K562 (cell line): ENCODE data around the gene CEP290. TPM values are rescaled to one million over a fixed set of nuclear protein-coding genes. Genes with fewer than 3 reads are reported as not detected.

Experiments
- ADNP ChIP-seq: fragments of 200-800 bp; sonication (Bioruptor generic); IDR thresholded peaks from 2 replicates; pipeline ENCODE4 v1.6.1; 2016; ENCODE audit warnings: missing genetic modification characterization, missing compliant biosample characterization
- ATF7 ChIP-seq: fragments of 450-650 bp; IDR thresholded peaks from 2 replicates; pipeline ENCODE4 v1.7.1; 2014; ENCODE audit warnings: mild to moderate bottlenecking, moderate library complexity
- C11orf30 ChIP-seq: fragments of 450-650 bp; IDR thresholded peaks from 2 replicates; pipeline ENCODE4 v1.6.1; 2016; ENCODE audit warnings: low read depth, mild to moderate bottlenecking
- ESRRA ChIP-seq: fragments of 450-650 bp; IDR thresholded peaks from 2 replicates; pipeline ENCODE4 v1.6.1; 2014; ENCODE audit warnings: low read depth, mild to moderate bottlenecking, moderate library complexity, borderline replicate concordance
- FOXA1 ChIP-seq: fragments of 450-650 bp; IDR thresholded peaks from 2 replicates; pipeline ENCODE4 v1.6.1; 2016; ENCODE audit warnings: mild to moderate bottlenecking, borderline replicate concordance
- MAZ ChIP-seq, 2 experiments: fragments of 450-650 bp in 1 of 2; sonication (generic) in 1 of 2; formaldehyde crosslinking; IDR thresholded peaks in 1 of 2; conservative IDR thresholded peaks in 1 of 2; 2 replicates each; pipeline versions ENCODE4 v1.4.0 to v1.5.0; 2020; ENCODE audit warnings: mild to moderate bottlenecking in 1 of 2, missing genetic modification reagents in 1 of 2
- MTA2 ChIP-seq: fragments of 450-650 bp; IDR thresholded peaks from 2 replicates; pipeline ENCODE4 v1.6.1; 2016; ENCODE audit warnings: low read depth
- NCOA1 ChIP-seq: fragments of 450-650 bp; IDR thresholded peaks from 2 replicates; pipeline ENCODE4 v1.6.1; 2016; ENCODE audit warnings: low read depth
- NFE2 ChIP-seq: IDR thresholded peaks from 2 replicates; pipeline ENCODE4 v1.6.1; 2014; ENCODE audit warnings: antibody characterized with exemption, low read depth
- NR2C2 ChIP-seq, 2 experiments: fragments of 200-800 bp in 1 of 2; sonication (Bioruptor generic) in 1 of 2; sonication (generic) in 1 of 2; formaldehyde crosslinking in 1 of 2; IDR thresholded peaks; 2 replicates each; pipeline versions ENCODE4 v1.6.1 to v1.8.0; 2016 to 2022; ENCODE audit warnings: mild to moderate bottlenecking in 1 of 2, missing compliant biosample characterization in 1 of 2, missing genetic modification characterization in 1 of 2, missing genetic modification reagents in 1 of 2
- PHF20 ChIP-seq: fragments of 450-650 bp; IDR thresholded peaks from 2 replicates; pipeline ENCODE4 v1.6.1; 2018; ENCODE audit not compliant: partially characterized antibody
- RAD51 ChIP-seq: fragments of 450-650 bp; IDR thresholded peaks from 2 replicates; pipeline ENCODE4 v1.7.1; 2016; ENCODE audit warnings: low read depth, mild to moderate bottlenecking, borderline replicate concordance
- SLC30A9 ChIP-seq: fragments of 250-450 bp; sonication (Bioruptor Pico); IDR thresholded peaks from 2 replicates; pipeline ENCODE4 v1.8.0; 2022; ENCODE audit warnings: mild to moderate bottlenecking, moderate library complexity
- SMAD2 ChIP-seq: fragments of 150-350 bp; IDR thresholded peaks from 2 replicates; pipeline ENCODE4 v1.6.1; 2014; ENCODE audit warnings: low read depth, mild to moderate bottlenecking, low read length
- TAF7 ChIP-seq: fragments of 450-650 bp; IDR thresholded peaks from 2 replicates; pipeline ENCODE4 v1.6.1; 2016; ENCODE audit warnings: missing genetic modification characterization, missing compliant biosample characterization
- TOE1 ChIP-seq, 2 experiments: fragments of 450-650 bp in 1 of 2; sonication (generic) in 1 of 2; formaldehyde crosslinking in 1 of 2; IDR thresholded peaks; 2 replicates each; pipeline versions ENCODE4 v1.7.1 to v1.8.0; 2016 to 2022; ENCODE audit warnings: borderline replicate concordance in 2 of 2, mild to moderate bottlenecking in 2 of 2, antibody characterized with exemption in 1 of 2, inconsistent platforms in 1 of 2, low read depth in 1 of 2, missing genetic modification reagents in 1 of 2, moderate library complexity in 1 of 2
- ZC3H4 ChIP-seq: sonication (generic); formaldehyde crosslinking; IDR thresholded peaks from 2 replicates; pipeline ENCODE4 v1.9.0; 2021; ENCODE audit warnings: missing genetic modification reagents, borderline replicate concordance
- ZNF146 ChIP-seq: IDR thresholded peaks from one replicate; pipeline ENCODE4 v1.6.1; 2018; ENCODE audit warnings: missing compliant biosample characterization; ENCODE audit not compliant: unreplicated experiment
- ZNF253 ChIP-seq: fragments of 250-450 bp; sonication (Bioruptor Pico); conservative IDR thresholded peaks from 2 replicates; pipeline ENCODE4 v1.6.1; 2021; ENCODE audit warnings: mild to moderate bottlenecking
- ZNF274 ChIP-seq: IDR thresholded peaks from 2 replicates; pipeline ENCODE4 v1.6.1; 2011; ENCODE audit warnings: low read depth, mild to moderate bottlenecking, low read length, moderate library complexity, borderline replicate concordance
- ZNF699 ChIP-seq: fragments of 250-450 bp; sonication (Bioruptor Pico); IDR thresholded peaks from 2 replicates; pipeline ENCODE4 v1.8.0; 2021; ENCODE audit warnings: mild to moderate bottlenecking, moderate library complexity; ENCODE audit not compliant: insufficient replicate concordance
- polyA plus RNA-seq, 8 experiments: library from polyadenylated mRNA; depleted of rRNA in 4 of 8; stranded (reverse) in 5 of 8; unstranded in 3 of 8; fragments of >200 nt; fragmentation: Nextera tagmentation in 2 of 8; fragmentation: Illumina TruSeq in 1 of 8; extraction: Ambion mirVana in 2 of 8; extraction: Trizol in 1 of 8; gene quantifications; 2 replicates each; pipeline versions ENCODE4 v1.2.1 to v1.2.3, GENCODE V29; 2011 to 2014; ENCODE audit warnings: inconsistent platforms in 1 of 8, missing spikeins in 1 of 8
- total RNA-seq, 7 experiments: library from RNA; depleted of rRNA in 6 of 7; stranded (reverse); fragments of >200 nt in 6 of 7; fragmentation: Illumina TruSeq in 2 of 7; extraction: Trizol in 2 of 7; gene quantifications; 2 replicates each; pipeline versions ENCODE4 v1.2.1 to v1.2.3, GENCODE V29; 2011 to 2021; ENCODE audit warnings: low replicate concordance in 1 of 7
- TF ChIP-seq, protein P1 (sequence below): fragments of 200-800 bp; sonication (Bioruptor generic); IDR thresholded peaks from 2 replicates; pipeline ENCODE4 v1.6.1; 2016; ENCODE audit warnings: missing genetic modification characterization, missing compliant biosample characterization
- TF ChIP-seq, protein P2 (sequence below): fragments of 250-450 bp; sonication (Bioruptor Pico); IDR thresholded peaks from 2 replicates; pipeline ENCODE4 v1.8.0; 2021; ENCODE audit warnings: borderline replicate concordance, mild to moderate bottlenecking, moderate library complexity; ENCODE audit not compliant: poor library complexity, severe bottlenecking

CEP290 gene
- total and polyA plus RNA-seq, 9 of the 15 experiments (the other 6 are each of a cell fraction or from before 2014, with no cell fraction given), result 7.2 to 19.4 (median 18.1) TPM

DNA sequence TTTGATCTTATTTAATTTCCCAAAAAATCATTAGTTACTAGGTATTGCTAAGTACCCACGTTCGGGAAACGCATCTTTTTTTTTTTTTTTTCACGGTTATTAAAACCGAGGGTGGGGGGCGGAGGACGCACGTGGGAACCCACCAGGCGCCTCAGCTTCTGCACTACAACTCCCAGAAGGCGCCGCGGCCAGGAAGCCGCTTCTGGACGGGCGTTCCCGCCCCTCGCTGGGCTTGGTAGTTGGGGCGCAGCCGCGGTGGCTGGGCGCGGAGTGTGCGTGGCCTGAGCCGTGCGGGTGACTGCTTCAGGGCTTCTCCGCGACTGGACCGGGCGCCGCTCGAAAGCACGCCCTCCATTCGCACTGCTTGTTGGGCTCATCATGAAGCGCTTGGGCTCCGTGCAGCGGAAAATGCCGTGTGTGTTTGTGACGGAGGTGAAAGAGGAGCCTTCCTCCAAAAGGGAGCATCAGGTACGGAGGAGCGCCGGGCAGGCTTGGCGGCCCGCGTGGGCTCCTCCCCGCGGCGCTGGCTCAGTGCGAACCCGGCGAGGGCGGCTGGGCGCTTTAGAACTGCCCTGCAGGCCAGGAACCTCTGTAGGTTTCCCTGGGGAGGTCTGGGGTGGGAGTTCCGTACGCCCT is 106.5 kb downstream of the CEP290 start (continued):
- TF ChIP-seq NR2C2 (CRISPR knock-in tag; IDR thresholded peaks at IDR 0.05) (no peak), NR2C2 (tag; IDR thresholded peaks at IDR 0.05) (no peak; the same call in 1 of the 2 replicates), NFE2 (peak; percentile 28; the same call in 1 of the 2 replicates), ADNP (tag) (no peak), ZNF253 (no peak), ZNF274 (no peak), SLC30A9 (CRISPR knock-in tag) (no peak), RAD51 (peak; percentile 50; the same call in 1 of the 2 replicates), MAZ (CRISPR knock-in tag; conservative IDR thresholded peaks at IDR 0.05 in 1 of 2, IDR thresholded peaks at IDR 0.05 in 1 of 2) (peak; percentile 57 to 72; a peak in 3 of 4 replicates), SMAD2 (no peak), ZNF699 (no peak), TOE1 (IDR thresholded peaks at IDR 0.05; ENCODE audit: borderline replicate concordance) (peak; percentile 33; the same call in 1 of the 2 replicates), TOE1 (CRISPR knock-in tag; IDR thresholded peaks at IDR 0.05; ENCODE audit: borderline replicate concordance, low read depth) (no peak), PHF20 (peak; percentile 66), ATF7 (0 out of 2 replicates have a peak, but pooled peaks have one; percentile 30), C11orf30 (0 out of 2 replicates have a peak, but pooled peaks have one; percentile 9), FOXA1 (no peak), ZNF146 (no peak), MTA2 (no peak), NCOA1 (no peak), TAF7 (peak; percentile 34; the same call in 1 of the 2 replicates), ESRRA (no peak), ZC3H4 (CRISPR knock-in tag) (no peak)
- TF ChIP-seq, protein P1, sequence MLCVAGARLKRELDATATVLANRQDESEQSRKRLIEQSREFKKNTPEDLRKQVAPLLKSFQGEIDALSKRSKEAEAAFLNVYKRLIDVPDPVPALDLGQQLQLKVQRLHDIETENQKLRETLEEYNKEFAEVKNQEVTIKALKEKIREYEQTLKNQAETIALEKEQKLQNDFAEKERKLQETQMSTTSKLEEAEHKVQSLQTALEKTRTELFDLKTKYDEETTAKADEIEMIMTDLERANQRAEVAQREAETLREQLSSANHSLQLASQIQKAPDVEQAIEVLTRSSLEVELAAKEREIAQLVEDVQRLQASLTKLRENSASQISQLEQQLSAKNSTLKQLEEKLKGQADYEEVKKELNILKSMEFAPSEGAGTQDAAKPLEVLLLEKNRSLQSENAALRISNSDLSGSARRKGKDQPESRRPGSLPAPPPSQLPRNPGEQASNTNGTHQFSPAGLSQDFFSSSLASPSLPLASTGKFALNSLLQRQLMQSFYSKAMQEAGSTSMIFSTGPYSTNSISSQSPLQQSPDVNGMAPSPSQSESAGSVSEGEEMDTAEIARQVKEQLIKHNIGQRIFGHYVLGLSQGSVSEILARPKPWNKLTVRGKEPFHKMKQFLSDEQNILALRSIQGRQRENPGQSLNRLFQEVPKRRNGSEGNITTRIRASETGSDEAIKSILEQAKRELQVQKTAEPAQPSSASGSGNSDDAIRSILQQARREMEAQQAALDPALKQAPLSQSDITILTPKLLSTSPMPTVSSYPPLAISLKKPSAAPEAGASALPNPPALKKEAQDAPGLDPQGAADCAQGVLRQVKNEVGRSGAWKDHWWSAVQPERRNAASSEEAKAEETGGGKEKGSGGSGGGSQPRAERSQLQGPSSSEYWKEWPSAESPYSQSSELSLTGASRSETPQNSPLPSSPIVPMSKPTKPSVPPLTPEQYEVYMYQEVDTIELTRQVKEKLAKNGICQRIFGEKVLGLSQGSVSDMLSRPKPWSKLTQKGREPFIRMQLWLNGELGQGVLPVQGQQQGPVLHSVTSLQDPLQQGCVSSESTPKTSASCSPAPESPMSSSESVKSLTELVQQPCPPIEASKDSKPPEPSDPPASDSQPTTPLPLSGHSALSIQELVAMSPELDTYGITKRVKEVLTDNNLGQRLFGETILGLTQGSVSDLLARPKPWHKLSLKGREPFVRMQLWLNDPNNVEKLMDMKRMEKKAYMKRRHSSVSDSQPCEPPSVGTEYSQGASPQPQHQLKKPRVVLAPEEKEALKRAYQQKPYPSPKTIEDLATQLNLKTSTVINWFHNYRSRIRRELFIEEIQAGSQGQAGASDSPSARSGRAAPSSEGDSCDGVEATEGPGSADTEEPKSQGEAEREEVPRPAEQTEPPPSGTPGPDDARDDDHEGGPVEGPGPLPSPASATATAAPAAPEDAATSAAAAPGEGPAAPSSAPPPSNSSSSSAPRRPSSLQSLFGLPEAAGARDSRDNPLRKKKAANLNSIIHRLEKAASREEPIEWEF (CRISPR knock-in tag), result 0 out of 2 replicates have a peak, but pooled peaks have one; percentile 25
- TF ChIP-seq, protein P2, sequence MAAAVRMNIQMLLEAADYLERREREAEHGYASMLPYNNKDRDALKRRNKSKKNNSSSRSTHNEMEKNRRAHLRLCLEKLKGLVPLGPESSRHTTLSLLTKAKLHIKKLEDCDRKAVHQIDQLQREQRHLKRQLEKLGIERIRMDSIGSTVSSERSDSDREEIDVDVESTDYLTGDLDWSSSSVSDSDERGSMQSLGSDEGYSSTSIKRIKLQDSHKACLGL (CRISPR knock-in tag), result no peak
